WTC11 (cell line): ENCODE results near the gene WSCD2. TPM values are rescaled to one million over a fixed set of nuclear protein-coding genes. Genes with fewer than 3 reads are reported as not detected.

ENCODE experiments used
- ATAC-seq: fragments of 200-7000 bp; cut with Tn5 transposase; 2 replicates; pipeline ENCODE4 v1.10.0; 2021; ENCODE audit warnings: mild to moderate bottlenecking, moderate library complexity
- CTCF ChIA-PET: fragments of 300-600 bp; sonication (Branson Sonifier 250); formaldehyde crosslinking; loops from one replicate; lab custom pipeline; 2021; ENCODE audit warnings: antibody characterized with exemption; lab: Charles Lee
- POLR2A ChIA-PET: fragments of 350-600 bp; sonication (Branson Sonifier 250); formaldehyde crosslinking; loops from one replicate; lab custom pipeline; 2021; ENCODE audit warnings: antibody characterized with exemption; lab: Charles Lee
- DNase-seq: peaks from one replicate; pipeline ENCODE4 v3.0.0; 2021; ENCODE audit warnings: low spot score
- H3K27ac Mint-ChIP-seq: 2 replicates; pipeline ENCODE4 v1.8.0; 2021; ENCODE audit warnings: mixed read lengths
- H3K27me3 Mint-ChIP-seq: 2 replicates; pipeline ENCODE4 v1.8.0; 2021; ENCODE audit warnings: low read depth, mild to moderate bottlenecking, moderate library complexity, mixed read lengths
- H3K36me3 Mint-ChIP-seq: 2 replicates; pipeline ENCODE4 v1.8.0; 2021; ENCODE audit warnings: mixed read lengths
- H3K4me1 Mint-ChIP-seq: 2 replicates; pipeline ENCODE4 v1.8.0; 2022; ENCODE audit warnings: mixed read lengths
- H3K4me3 Mint-ChIP-seq: 2 replicates; pipeline ENCODE4 v1.8.0; 2021; ENCODE audit warnings: mild to moderate bottlenecking, moderate library complexity, mixed read lengths
- H3K9me3 Mint-ChIP-seq: 2 replicates; pipeline ENCODE4 v1.8.0; 2021; ENCODE audit warnings: mixed read lengths
- AFF4 ChIP-seq: sonication (generic); formaldehyde crosslinking; IDR thresholded peaks from 2 replicates; pipeline ENCODE4 v1.8.1; 2023; ENCODE audit warnings: mild to moderate bottlenecking, missing genetic modification reagents, borderline replicate concordance
- ARID4B ChIP-seq: sonication (generic); formaldehyde crosslinking; IDR thresholded peaks from 2 replicates; pipeline ENCODE4 v1.8.0; 2023; ENCODE audit warnings: missing genetic modification reagents, mild to moderate bottlenecking, borderline replicate concordance
- ATF6 ChIP-seq: sonication (generic); formaldehyde crosslinking; IDR thresholded peaks from 2 replicates; pipeline ENCODE4 v1.8.1; 2023; ENCODE audit warnings: mild to moderate bottlenecking, missing genetic modification reagents
- CBFB ChIP-seq: sonication (generic); formaldehyde crosslinking; IDR thresholded peaks from 2 replicates; pipeline ENCODE4 v1.8.1; 2022; ENCODE audit warnings: mild to moderate bottlenecking, low read depth, missing genetic modification reagents
- E2F5 ChIP-seq: sonication (generic); formaldehyde crosslinking; IDR thresholded peaks from 2 replicates; pipeline ENCODE4 v1.8.1; 2022; ENCODE audit warnings: mild to moderate bottlenecking, moderate library complexity, missing genetic modification reagents
- EMX1 ChIP-seq: fragments of 250-450 bp; sonication (Bioruptor Pico); IDR thresholded peaks from 2 replicates; pipeline ENCODE4 v1.8.0; 2021; ENCODE audit warnings: mild to moderate bottlenecking
- FOXJ3 ChIP-seq: sonication (generic); formaldehyde crosslinking; IDR thresholded peaks from 2 replicates; pipeline ENCODE4 v1.9.0; 2021; ENCODE audit warnings: missing genetic modification reagents, mild to moderate bottlenecking, borderline replicate concordance
- FOXK1 ChIP-seq: sonication (generic); formaldehyde crosslinking; IDR thresholded peaks from 2 replicates; pipeline ENCODE4 v1.8.0; 2022; ENCODE audit warnings: mild to moderate bottlenecking, moderate library complexity, missing genetic modification reagents
- HMGA2 ChIP-seq: fragments of 250-450 bp; sonication (Bioruptor Pico); IDR thresholded peaks from 2 replicates; pipeline ENCODE4 v1.4.0; 2021; ENCODE audit warnings: mild to moderate bottlenecking, moderate library complexity
- KAT7 ChIP-seq: sonication (generic); formaldehyde crosslinking; IDR thresholded peaks from 2 replicates; pipeline ENCODE4 v1.8.1; 2023; ENCODE audit warnings: missing genetic modification reagents, mild to moderate bottlenecking, borderline replicate concordance
- NR3C1 ChIP-seq: sonication (generic); formaldehyde crosslinking; conservative IDR thresholded peaks from 2 replicates; pipeline ENCODE4 v1.8.1; 2023; ENCODE audit warnings: low read depth, mild to moderate bottlenecking, missing genetic modification reagents
- PRDM15 ChIP-seq: sonication (generic); formaldehyde crosslinking; IDR thresholded peaks from 2 replicates; pipeline ENCODE4 v1.8.0; 2022; ENCODE audit warnings: missing genetic modification reagents
- TEAD4 ChIP-seq: sonication (generic); formaldehyde crosslinking; IDR thresholded peaks from 2 replicates; pipeline ENCODE4 v1.8.0; 2022; ENCODE audit warnings: mild to moderate bottlenecking, missing genetic modification reagents
- ZMAT4 ChIP-seq: fragments of 250-450 bp; sonication (Bioruptor Pico); IDR thresholded peaks from 2 replicates; pipeline ENCODE4 v1.9.0; 2021; ENCODE audit warnings: mild to moderate bottlenecking
- ZNF219 ChIP-seq: sonication (generic); formaldehyde crosslinking; IDR thresholded peaks from 2 replicates; pipeline ENCODE4 v1.8.0; 2023; ENCODE audit warnings: missing genetic modification reagents, mild to moderate bottlenecking, borderline replicate concordance
- ZNF263 ChIP-seq: sonication (generic); formaldehyde crosslinking; IDR thresholded peaks from 2 replicates; pipeline ENCODE4 v1.8.1; 2022; ENCODE audit warnings: low read depth, mild to moderate bottlenecking, moderate library complexity, missing genetic modification reagents
- ZNF423 ChIP-seq: fragments of 250-450 bp; sonication (Bioruptor Pico); IDR thresholded peaks from 2 replicates; pipeline ENCODE4 v2.1.2; 2022; ENCODE audit warnings: mild to moderate bottlenecking, moderate library complexity
- ZNF671 ChIP-seq: fragments of 250-450 bp; sonication (Bioruptor Pico); IDR thresholded peaks from 2 replicates; pipeline ENCODE4 v1.8.0; 2021; ENCODE audit warnings: mild to moderate bottlenecking
- total RNA-seq: library from RNA; stranded (reverse); gene quantifications from 3 replicates; pipeline ENCODE4 v1.2.3, GENCODE V29; 2021

The WSCD2 gene
- total RNA-seq, 1 experiment from 2014 or later, result 1.1 TPM

GRCh38 chr12:108235197-108235984 is 106.3 kb downstream of the WSCD2 start:
- Mint-ChIP-seq H3K9me3 (peaks cover 12% of the 10 kb centered on the region), H3K27me3 (no peaks in the 10 kb centered on the region; the same call in 1 of the 2 replicates), H3K27ac (peak overlapping the region; percentile 41), H3K36me3 (peaks cover 12% of the 10 kb centered on the region), H3K4me1 (peaks cover 32% of the 10 kb centered on the region), H3K4me3 (no peak overlapping the region)
- ChIA-PET POLR2A (no interaction called here), CTCF (interaction anchor here (0.8 to 4.8 kb wide), 21 partner anchors 10 to 323 kb away, joined by 3 to 26 read pairs (median 5); partner anchors contain the start of genes CMKLR1, FICD and WSCD2)
- peak; percentile 66 for ATAC-seq
- peak; percentile 24 for DNase-seq
- TF ChIP-seq ZNF263 (CRISPR knock-in tag) (no peak), ZNF423 (CRISPR knock-in tag) (peak; percentile 70), ZNF219 (CRISPR knock-in tag) (no peak), KAT7 (CRISPR knock-in tag) (no peak), E2F5 (no peak)

GRCh38 chr12:108235985-108236263 is 106.8 kb downstream of the WSCD2 start:
- DNase-seq, result no peak
- TF ChIP-seq NR3C1 (CRISPR knock-in tag), result no peak
- TF ChIP-seq AFF4 (CRISPR knock-in tag), result no peak
- TF ChIP-seq FOXJ3 (CRISPR knock-in tag), result no peak
- no peak for TF ChIP-seq ZMAT4 (CRISPR knock-in tag)
- no peak for TF ChIP-seq HMGA2 (CRISPR knock-in tag)
- no peak for TF ChIP-seq FOXK1
- no peak for TF ChIP-seq ATF6 (CRISPR knock-in tag)
- TF ChIP-seq EMX1 (CRISPR knock-in tag), result no peak
- TF ChIP-seq CBFB, result no peak
- no peak for TF ChIP-seq ARID4B
- TF ChIP-seq ZNF671 (CRISPR knock-in tag), result no peak
- no peak for TF ChIP-seq TEAD4 (CRISPR knock-in tag)
- no peak for TF ChIP-seq PRDM15

More at GRCh38 chr12:108235985-108236263, 106.8 kb downstream of the WSCD2 start:
- Mint-ChIP-seq H3K27me3 (no peaks in the 10 kb centered on the region; the same call in 1 of the 2 replicates), H3K27ac (no peak overlapping the region), H3K4me1 (peaks cover 27% of the 10 kb centered on the region), H3K9me3 (peaks cover 12% of the 10 kb centered on the region), H3K4me3 (no peak overlapping the region), H3K36me3 (peaks cover 12% of the 10 kb centered on the region)
- ATAC-seq, result no peak
- ChIA-PET POLR2A (no interaction called here), CTCF (interaction anchor here (0.8 to 4.8 kb wide), 20 partner anchors 11 to 323 kb away, joined by 3 to 26 read pairs (median 6); partner anchors contain the start of genes CMKLR1, FICD and WSCD2)
